Measurements from ENCODE around the gene CAP2. TPM values are rescaled to one million over a fixed set of nuclear protein-coding genes. Genes with fewer than 3 reads are reported as not detected.
"Not testable (repeated sequence)": the region's sequence is repeated elsewhere in the genome, so short reads cannot be mapped to it uniquely, and the experiment has no call there.

The CAP2 gene
- total and polyA plus RNA-seq, 9 donors, result 2.0 to 21.7 (median 5.0) TPM

- 84 to 95% (median 94%) methylated on average over 3 of the region's 3 CpGs for WGBS, 3 donors
These were observed 2.9 kb downstream of the CAP2 start for GRCh38 chr6:17396256-17396655.

GRCh38 chr6:17397764-17398194 is 4.4 kb downstream of the CAP2 start:
- no peak overlapping the region for H3K4me3 ChIP-seq
- TF ChIP-seq CTCF (IDR thresholded peaks at IDR 0.05) (no peak), EP300 (IDR thresholded peaks at IDR 0.05) (no peak), POLR2A (IDR thresholded peaks at IDR 0.05) (no peak)
- H3K27me3 ChIP-seq, result no peaks in the 10 kb centered on the region
- intact Hi-C loops (cut with DNase I), result loop anchor here in 1 of 4 donors (10.0 kb wide), 1 partner anchor 113 kb away; the partner anchor contains the start of gene RBM24
- no peaks in the 10 kb centered on the region for H3K36me3 ChIP-seq
- no peak for DNase-seq
- H3K4me1 ChIP-seq (ENCODE audit: insufficient read depth), result no peaks in the 10 kb centered on the region
- H3K9me3 ChIP-seq, result no peaks in the 10 kb centered on the region
- H3K27ac ChIP-seq, result no peak overlapping the region
- WGBS, 3 donors, result 64 to 78% (median 73%) methylated on average over 3 of the region's 3 CpGs

More at GRCh38 chr6:17396256-17396655, 2.9 kb downstream of the CAP2 start:
- DNase-seq, result no peak
- Histone ChIP-seq H3K4me1 (ENCODE audit: insufficient read depth) (no peaks in the 10 kb centered on the region), H3K36me3 (no peaks in the 10 kb centered on the region), H3K27ac (no peak overlapping the region), H3K4me3 (no peak overlapping the region), H3K27me3 (no peaks in the 10 kb centered on the region), H3K9me3 (no peaks in the 10 kb centered on the region)
- no peak for TF ChIP-seq EP300 (IDR thresholded peaks at IDR 0.05)
- no peak for TF ChIP-seq POLR2A (IDR thresholded peaks at IDR 0.05)
- no peak for TF ChIP-seq CTCF (IDR thresholded peaks at IDR 0.05)
- intact Hi-C loops (cut with DNase I), result loop anchor here in 1 of 4 donors (10.0 kb wide), 1 partner anchor 111 kb away; the partner anchor contains the start of gene RBM24

- 84 to 90% (median 87%) methylated on average over 7 of the region's 7 CpGs for WGBS, 3 donors
- DNase-seq, result not testable (repeated sequence)
These were observed 12.0 kb downstream of the CAP2 start for GRCh38 chr6:17405181-17405943.

GRCh38 chr6:17405944-17406245 is 12.5 kb downstream of the CAP2 start:
- DNase-seq, result no peak
- Histone ChIP-seq H3K27me3 (no peaks in the 10 kb centered on the region), H3K27ac (no peak overlapping the region), H3K4me3 (no peak overlapping the region), H3K9me3 (no peaks in the 10 kb centered on the region), H3K36me3 (no peaks in the 10 kb centered on the region), H3K4me1 (ENCODE audit: insufficient read depth) (no peaks in the 10 kb centered on the region)
- intact Hi-C loops (cut with DNase I), result no loop called here
- TF ChIP-seq POLR2A (IDR thresholded peaks at IDR 0.05), result no peak
- TF ChIP-seq EP300 (IDR thresholded peaks at IDR 0.05), result no peak
- no peak for TF ChIP-seq CTCF (IDR thresholded peaks at IDR 0.05)
- 90 to 94% (median 93%) methylated on average over 8 of the region's 8 CpGs for WGBS, 3 donors

More at GRCh38 chr6:17405181-17405943, 12.0 kb downstream of the CAP2 start:
- H3K4me1 ChIP-seq (ENCODE audit: insufficient read depth); H3K4me3 ChIP-seq; H3K27ac ChIP-seq; H3K9me3 ChIP-seq; H3K36me3 ChIP-seq; intact Hi-C loops (cut with DNase I); H3K27me3 ChIP-seq: not testable (repeated sequence)

GRCh38 chr6:17408081-17408480 is 14.7 kb downstream of the CAP2 start:
- 48 to 72% (median 63%) methylated on average over 4 of the region's 4 CpGs for WGBS, 3 donors
- Histone ChIP-seq H3K36me3 (no peaks in the 10 kb centered on the region), H3K9me3 (no peaks in the 10 kb centered on the region), H3K27me3 (no peaks in the 10 kb centered on the region), H3K27ac (no peak overlapping the region), H3K4me3 (no peak overlapping the region), H3K4me1 (ENCODE audit: insufficient read depth) (no peaks in the 10 kb centered on the region)
- DNase-seq, result no peak
- no peak for TF ChIP-seq EP300 (IDR thresholded peaks at IDR 0.05)
- intact Hi-C loops (cut with DNase I), result no loop called here
